Neural cell (in vitro differentiated cells): ENCODE measurements around the gene XPO4. TPM values are rescaled to one million over a fixed set of nuclear protein-coding genes. Genes with fewer than 3 reads are reported as not detected.

Source experiments
- H2AFZ ChIP-seq: fragments of 200-600, 300-800 bp; sonication (generic), shearing (Covaris generic); 2 replicates; pipeline ENCODE4 v1.6.0; 2014; ENCODE audit warnings: low read depth, mild to moderate bottlenecking, antibody characterized with exemption, low read length, moderate library complexity
- H3F3A ChIP-seq: fragments of 200-600 bp; shearing (Covaris generic); 2 replicates; pipeline ENCODE4 v1.6.1; 2016; ENCODE audit warnings: mild to moderate bottlenecking, moderate library complexity, mixed read lengths, antibody characterized with exemption, low read length; ENCODE audit not compliant: insufficient read depth, poor library complexity, severe bottlenecking
- H3K27ac ChIP-seq: fragments of 200-600, 300-800 bp; sonication (generic), shearing (Covaris generic); 2 replicates; pipeline ENCODE4 v1.5.1; 2014; ENCODE audit warnings: mild to moderate bottlenecking, low read length, moderate library complexity
- H3K27me3 ChIP-seq: fragments of 300-800, 200-600 bp; sonication (generic), shearing (Covaris generic); 2 replicates; pipeline ENCODE4 v1.6.0; 2014; ENCODE audit warnings: mild to moderate bottlenecking, low read depth, low read length, moderate library complexity; ENCODE audit not compliant: insufficient read depth
- H3K36me3 ChIP-seq: fragments of 300-800, 200-600 bp; sonication (generic), shearing (Covaris generic); 2 replicates; pipeline ENCODE4 v1.5.1; 2014; ENCODE audit warnings: mild to moderate bottlenecking, antibody characterized with exemption, low read length, moderate library complexity; ENCODE audit not compliant: insufficient read depth
- H3K4me2 ChIP-seq: fragments of 300-800, 200-600 bp; sonication (generic), shearing (Covaris generic); 2 replicates; pipeline ENCODE4 v1.6.0; 2014; ENCODE audit warnings: mild to moderate bottlenecking, low read length
- H3K4me3 ChIP-seq: fragments of 300-800, 200-600 bp; sonication (generic), shearing (Covaris generic); 2 replicates; pipeline ENCODE4 v1.5.1; 2014; ENCODE audit warnings: mild to moderate bottlenecking, low read length, moderate library complexity
- H3K79me2 ChIP-seq: fragments of 200-600 bp; shearing (Covaris generic); replicated peaks from 2 replicates; pipeline ENCODE4 v1.6.0; 2014; ENCODE audit warnings: mild to moderate bottlenecking, low read length, moderate library complexity; ENCODE audit not compliant: insufficient read depth
- H3K9ac ChIP-seq: fragments of 300-800, 200-600 bp; sonication (generic), shearing (Covaris generic); 2 replicates; pipeline ENCODE4 v1.6.1; 2016; ENCODE audit warnings: mild to moderate bottlenecking, low read length, mixed read lengths
- H3K9me2 ChIP-seq: fragments of 200-600 bp; shearing (Covaris generic); 2 replicates; pipeline ENCODE4 v1.6.1; 2016; ENCODE audit warnings: mild to moderate bottlenecking, low read length, mixed read lengths; ENCODE audit not compliant: insufficient read depth
- H3K9me3 ChIP-seq: fragments of 200-600, 300-800 bp; sonication (generic), shearing (Covaris generic); 2 replicates; pipeline ENCODE4 v1.6.1; 2016; ENCODE audit warnings: mild to moderate bottlenecking, mixed run types, low read length, moderate library complexity, mixed read lengths
- H4K20me1 ChIP-seq: fragments of 200-600 bp; shearing (Covaris generic); 2 replicates; pipeline ENCODE4 v1.6.1; 2016; ENCODE audit warnings: mild to moderate bottlenecking, mixed run types; ENCODE audit not compliant: insufficient read depth
- EP300 ChIP-seq: fragments of 450-650 bp; conservative IDR thresholded peaks from 2 replicates; pipeline ENCODE4 v1.6.1; 2014; ENCODE audit warnings: antibody characterized with exemption, mild to moderate bottlenecking, moderate library complexity; ENCODE audit not compliant: poor library complexity, severe bottlenecking
- EZH2 ChIP-seq: fragments of 200-600, 300-800 bp; shearing (Covaris generic), sonication (generic); IDR thresholded peaks from 2 replicates; pipeline ENCODE4 v1.6.1; 2014; ENCODE audit warnings: antibody characterized with exemption, low read length, borderline replicate concordance, mild to moderate bottlenecking; ENCODE audit not compliant: insufficient read depth, poor library complexity, severe bottlenecking
- MXI1 ChIP-seq: fragments of 450-650 bp; conservative IDR thresholded peaks from 2 replicates; pipeline ENCODE4 v1.6.1; 2014; ENCODE audit warnings: antibody characterized with exemption, mild to moderate bottlenecking; ENCODE audit not compliant: poor library complexity, severe bottlenecking
- POLR2AphosphoS5 ChIP-seq: IDR thresholded peaks from 2 replicates; pipeline ENCODE4 v1.6.1; 2012
- RAD21 ChIP-seq: fragments of 450-650 bp; conservative IDR thresholded peaks from 2 replicates; pipeline ENCODE4 v1.6.1; 2014; ENCODE audit warnings: antibody characterized with exemption, mild to moderate bottlenecking, moderate library complexity
- SMC3 ChIP-seq: fragments of 450-650 bp; conservative IDR thresholded peaks from 2 replicates; pipeline ENCODE4 v1.6.1; 2014; ENCODE audit warnings: antibody characterized with exemption, mild to moderate bottlenecking, moderate library complexity; ENCODE audit not compliant: poor library complexity
- TAF1 ChIP-seq: IDR thresholded peaks from 2 replicates; pipeline ENCODE4 v1.6.1; 2012; ENCODE audit warnings: low read depth
- polyA plus RNA-seq: library from polyadenylated mRNA; depleted of rRNA; stranded (reverse); fragments of >200 nt; gene quantifications from 2 replicates; pipeline ENCODE4 v1.2.3, GENCODE V29; 2014
- TF ChIP-seq, protein P1 (sequence below): IDR thresholded peaks from 2 replicates; pipeline ENCODE4 v1.6.1; 2012; ENCODE audit warnings: borderline replicate concordance
- TF ChIP-seq, protein P2 (sequence below): fragments of 450-650 bp; IDR thresholded peaks from 2 replicates; pipeline ENCODE4 v1.5.1; 2014; ENCODE audit warnings: antibody characterized with exemption, mild to moderate bottlenecking, moderate library complexity; ENCODE audit not compliant: poor library complexity, severe bottlenecking

XPO4 gene
- polyA plus RNA-seq, 1 donor from 2014 or later: 13.0 TPM

DNA sequence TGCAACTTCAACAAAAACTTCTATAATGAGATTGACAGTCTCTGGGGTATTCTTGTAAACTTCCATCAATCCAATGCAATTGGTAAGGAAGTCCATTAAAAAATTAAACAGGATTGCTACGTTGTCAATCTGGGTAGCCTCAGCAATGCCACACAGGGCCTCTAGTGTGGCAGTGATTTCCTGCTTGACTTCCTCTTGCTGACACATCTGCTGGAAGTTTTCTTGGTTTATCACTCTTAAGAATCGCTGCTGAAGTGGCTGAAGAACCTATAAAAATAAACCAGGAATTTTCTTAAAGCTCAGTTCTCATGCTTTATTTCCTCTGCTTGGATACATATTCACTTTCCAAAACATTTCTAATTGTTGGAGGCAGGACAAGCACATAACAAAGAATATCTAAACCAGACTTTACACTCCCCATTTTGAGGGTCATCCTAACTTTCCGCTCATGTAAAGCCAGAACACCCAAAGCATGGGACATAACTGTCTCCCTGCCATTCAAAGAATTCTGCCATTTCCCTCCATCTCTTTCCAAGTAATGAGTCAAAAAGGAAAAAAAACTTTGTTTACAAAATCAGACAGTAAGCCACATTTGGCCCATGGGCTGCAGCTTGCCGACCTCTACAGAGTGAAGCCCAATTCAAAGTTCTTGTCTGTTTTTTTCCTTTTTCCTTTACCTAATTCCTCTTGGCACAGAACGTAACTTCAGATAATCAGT is 105.6 kb downstream of the XPO4 start:
- no peaks in the 10 kb centered on the region for H4K20me1 ChIP-seq
- H3K4me2 ChIP-seq: no peak overlapping the region
- H3K4me3 ChIP-seq: no peak overlapping the region
- TF ChIP-seq EP300: no peak
- TF ChIP-seq, protein P1, sequence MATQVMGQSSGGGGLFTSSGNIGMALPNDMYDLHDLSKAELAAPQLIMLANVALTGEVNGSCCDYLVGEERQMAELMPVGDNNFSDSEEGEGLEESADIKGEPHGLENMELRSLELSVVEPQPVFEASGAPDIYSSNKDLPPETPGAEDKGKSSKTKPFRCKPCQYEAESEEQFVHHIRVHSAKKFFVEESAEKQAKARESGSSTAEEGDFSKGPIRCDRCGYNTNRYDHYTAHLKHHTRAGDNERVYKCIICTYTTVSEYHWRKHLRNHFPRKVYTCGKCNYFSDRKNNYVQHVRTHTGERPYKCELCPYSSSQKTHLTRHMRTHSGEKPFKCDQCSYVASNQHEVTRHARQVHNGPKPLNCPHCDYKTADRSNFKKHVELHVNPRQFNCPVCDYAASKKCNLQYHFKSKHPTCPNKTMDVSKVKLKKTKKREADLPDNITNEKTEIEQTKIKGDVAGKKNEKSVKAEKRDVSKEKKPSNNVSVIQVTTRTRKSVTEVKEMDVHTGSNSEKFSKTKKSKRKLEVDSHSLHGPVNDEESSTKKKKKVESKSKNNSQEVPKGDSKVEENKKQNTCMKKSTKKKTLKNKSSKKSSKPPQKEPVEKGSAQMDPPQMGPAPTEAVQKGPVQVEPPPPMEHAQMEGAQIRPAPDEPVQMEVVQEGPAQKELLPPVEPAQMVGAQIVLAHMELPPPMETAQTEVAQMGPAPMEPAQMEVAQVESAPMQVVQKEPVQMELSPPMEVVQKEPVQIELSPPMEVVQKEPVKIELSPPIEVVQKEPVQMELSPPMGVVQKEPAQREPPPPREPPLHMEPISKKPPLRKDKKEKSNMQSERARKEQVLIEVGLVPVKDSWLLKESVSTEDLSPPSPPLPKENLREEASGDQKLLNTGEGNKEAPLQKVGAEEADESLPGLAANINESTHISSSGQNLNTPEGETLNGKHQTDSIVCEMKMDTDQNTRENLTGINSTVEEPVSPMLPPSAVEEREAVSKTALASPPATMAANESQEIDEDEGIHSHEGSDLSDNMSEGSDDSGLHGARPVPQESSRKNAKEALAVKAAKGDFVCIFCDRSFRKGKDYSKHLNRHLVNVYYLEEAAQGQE: no peak
- TF ChIP-seq EZH2: no peak
- TF ChIP-seq, protein P2, sequence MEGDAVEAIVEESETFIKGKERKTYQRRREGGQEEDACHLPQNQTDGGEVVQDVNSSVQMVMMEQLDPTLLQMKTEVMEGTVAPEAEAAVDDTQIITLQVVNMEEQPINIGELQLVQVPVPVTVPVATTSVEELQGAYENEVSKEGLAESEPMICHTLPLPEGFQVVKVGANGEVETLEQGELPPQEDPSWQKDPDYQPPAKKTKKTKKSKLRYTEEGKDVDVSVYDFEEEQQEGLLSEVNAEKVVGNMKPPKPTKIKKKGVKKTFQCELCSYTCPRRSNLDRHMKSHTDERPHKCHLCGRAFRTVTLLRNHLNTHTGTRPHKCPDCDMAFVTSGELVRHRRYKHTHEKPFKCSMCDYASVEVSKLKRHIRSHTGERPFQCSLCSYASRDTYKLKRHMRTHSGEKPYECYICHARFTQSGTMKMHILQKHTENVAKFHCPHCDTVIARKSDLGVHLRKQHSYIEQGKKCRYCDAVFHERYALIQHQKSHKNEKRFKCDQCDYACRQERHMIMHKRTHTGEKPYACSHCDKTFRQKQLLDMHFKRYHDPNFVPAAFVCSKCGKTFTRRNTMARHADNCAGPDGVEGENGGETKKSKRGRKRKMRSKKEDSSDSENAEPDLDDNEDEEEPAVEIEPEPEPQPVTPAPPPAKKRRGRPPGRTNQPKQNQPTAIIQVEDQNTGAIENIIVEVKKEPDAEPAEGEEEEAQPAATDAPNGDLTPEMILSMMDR: no peak
- no peak for TF ChIP-seq SMC3
- TF ChIP-seq POLR2AphosphoS5: no peak
- no peak for TF ChIP-seq TAF1
- TF ChIP-seq MXI1: no peak
- TF ChIP-seq RAD21: no peak
- H3K9me3 ChIP-seq: no peaks in the 10 kb centered on the region
- no peak overlapping the region for H3K27ac ChIP-seq
- H3K27me3 ChIP-seq: no peaks in the 10 kb centered on the region
- H3K79me2 ChIP-seq: no peaks in the 10 kb centered on the region
- no peaks in the 10 kb centered on the region for H3K9me2 ChIP-seq
- H3F3A ChIP-seq: no peaks in the 10 kb centered on the region
- H2AFZ ChIP-seq: no peak overlapping the region
- no peak overlapping the region for H3K9ac ChIP-seq
- peaks cover 3% of the 10 kb centered on the region for H3K36me3 ChIP-seq

DNA sequence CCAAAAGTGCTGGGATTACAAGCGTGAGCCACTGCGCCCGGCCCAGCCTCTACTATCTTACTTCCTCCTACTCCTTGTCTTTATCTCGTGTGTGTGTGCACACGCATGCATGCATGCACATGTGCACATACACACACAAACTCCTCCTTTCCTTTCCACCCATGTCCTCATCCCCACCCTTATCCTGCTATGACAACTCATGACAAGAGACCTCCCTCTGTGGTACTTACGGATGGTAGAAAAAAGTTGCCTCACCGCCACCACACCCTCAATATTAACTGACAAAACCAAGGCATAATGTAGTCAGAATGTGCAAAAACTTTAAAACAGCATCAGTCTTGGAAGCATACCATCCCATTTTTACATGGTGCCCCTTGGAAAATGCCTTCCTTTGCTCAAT is 112.9 kb downstream of the XPO4 start:
- Histone ChIP-seq H3K79me2 (no peaks in the 10 kb centered on the region), H3K4me2 (no peak overlapping the region), H3K9me3 (no peaks in the 10 kb centered on the region), H3K27me3 (no peaks in the 10 kb centered on the region), H3K9me2 (no peaks in the 10 kb centered on the region), H4K20me1 (no peaks in the 10 kb centered on the region), H2AFZ (no peak overlapping the region), H3K4me3 (no peak overlapping the region), H3K27ac (no peak overlapping the region), H3K9ac (no peak overlapping the region), H3F3A (no peaks in the 10 kb centered on the region), H3K36me3 (peaks cover 8% of the 10 kb centered on the region)
- TF ChIP-seq, protein P1: no peak
- TF ChIP-seq MXI1: no peak
- TF ChIP-seq, protein P2: no peak
- TF ChIP-seq RAD21: no peak
- TF ChIP-seq POLR2AphosphoS5: no peak
- no peak for TF ChIP-seq EP300
- TF ChIP-seq SMC3: no peak
- TF ChIP-seq EZH2: no peak
- no peak for TF ChIP-seq TAF1
